Liver (tissue), 9 donors: Measurements from ENCODE around the gene ROBO4. TPM values are rescaled to one million over a fixed set of nuclear protein-coding genes. Genes with fewer than 3 reads are reported as not detected.

ENCODE experiments used
- DNase-seq: peaks from one replicate; pipeline ENCODE4 v3.0.0-alpha.2; 2017; ENCODE audit warnings: low spot score
- H3K27ac ChIP-seq, 2 donors: one replicate each; pipeline ENCODE4 v1.7.0; 2013; ENCODE audit warnings: inconsistent platforms in 2 of 2, low read length in 2 of 2, control low read depth in 1 of 2, low read depth in 1 of 2, mild to moderate bottlenecking in 1 of 2
- H3K27me3 ChIP-seq, 4 donors: one replicate each; pipeline versions ENCODE4 v1.6.1 to v1.7.0; 2013; ENCODE audit warnings: low read length in 3 of 4, inconsistent platforms in 1 of 4, mild to moderate bottlenecking in 1 of 4, moderate library complexity in 1 of 4; ENCODE audit not compliant: control insufficient read depth in 4 of 4, insufficient read depth in 4 of 4
- H3K36me3 ChIP-seq, 4 donors: one replicate each; pipeline versions ENCODE4 v1.6.1 to v1.7.0; 2013; ENCODE audit warnings: low read length in 3 of 4, mild to moderate bottlenecking in 3 of 4, low read depth in 1 of 4, moderate library complexity in 1 of 4; ENCODE audit not compliant: control insufficient read depth in 4 of 4, insufficient read depth in 3 of 4
- H3K4me1 ChIP-seq, 4 donors: one replicate each; pipeline versions ENCODE4 v1.6.1 to v1.7.0; 2013; ENCODE audit warnings: low read length in 3 of 4, mild to moderate bottlenecking in 3 of 4, moderate library complexity in 1 of 4; ENCODE audit not compliant: control insufficient read depth in 4 of 4, insufficient read depth in 4 of 4
- H3K4me3 ChIP-seq, 3 donors: one replicate each; pipeline versions ENCODE4 v1.6.1 to v1.7.0; 2013; ENCODE audit warnings: low read length in 3 of 3, control low read depth in 1 of 3, low read depth in 1 of 3, mild to moderate bottlenecking in 1 of 3
- H3K9ac ChIP-seq, 2 donors: one replicate each; pipeline ENCODE4 v1.7.0; 2013; ENCODE audit warnings: low read length in 2 of 2, mild to moderate bottlenecking in 2 of 2, moderate library complexity in 2 of 2, control low read depth in 1 of 2, low read depth in 1 of 2
- H3K9me3 ChIP-seq, 4 donors: one replicate each; pipeline versions ENCODE4 v1.6.1 to v1.7.0; 2013; ENCODE audit warnings: low read length in 3 of 4; ENCODE audit not compliant: control insufficient read depth in 4 of 4
- CTCF ChIP-seq: fragments of 150-350 bp; IDR thresholded peaks from 2 replicates; pipeline ENCODE4 v1.5.1; 2017; ENCODE audit warnings: improper control_type of control experiment, low read depth, low read length; ENCODE audit not compliant: missing input control
- EGR1 ChIP-seq, 2 donors: IDR thresholded peaks; 2 replicates each; pipeline ENCODE4 v1.6.1; 2016 to 2018; ENCODE audit warnings: antibody characterized with exemption in 2 of 2, low read depth in 2 of 2
- FOXA1 ChIP-seq: IDR thresholded peaks from 2 replicates; pipeline ENCODE4 v1.6.1; 2016; ENCODE audit warnings: antibody characterized with exemption
- FOXA2 ChIP-seq: IDR thresholded peaks from 2 replicates; pipeline ENCODE4 v1.6.1; 2016; ENCODE audit warnings: antibody characterized with exemption
- GABPA ChIP-seq, 2 donors: IDR thresholded peaks in 1 of 2; conservative IDR thresholded peaks in 1 of 2; 2 replicates each; pipeline ENCODE4 v1.6.1; 2016; ENCODE audit warnings: antibody characterized with exemption in 2 of 2, mild to moderate bottlenecking in 1 of 2, moderate library complexity in 1 of 2
- HNF4A ChIP-seq, 2 donors: conservative IDR thresholded peaks; 2 replicates each; pipeline ENCODE4 v1.6.1; 2016; ENCODE audit warnings: antibody characterized with exemption in 2 of 2, mild to moderate bottlenecking in 2 of 2
- HNF4G ChIP-seq: IDR thresholded peaks from 2 replicates; pipeline ENCODE4 v1.6.1; 2016; ENCODE audit warnings: antibody characterized with exemption
- JUND ChIP-seq, 2 donors: IDR thresholded peaks; 2 replicates each; pipeline ENCODE4 v1.6.1; 2016; ENCODE audit warnings: antibody characterized with exemption in 2 of 2
- MAX ChIP-seq: IDR thresholded peaks from 2 replicates; pipeline ENCODE4 v1.6.1; 2016; ENCODE audit warnings: antibody characterized with exemption
- NR2F2 ChIP-seq: IDR thresholded peaks from 2 replicates; pipeline ENCODE4 v1.6.1; 2016; ENCODE audit warnings: antibody characterized with exemption
- RAD21 ChIP-seq, 2 donors: IDR thresholded peaks; 2 replicates each; pipeline ENCODE4 v1.6.1; 2016; ENCODE audit warnings: antibody characterized with exemption in 2 of 2, mild to moderate bottlenecking in 2 of 2
- REST ChIP-seq: IDR thresholded peaks from 2 replicates; pipeline ENCODE4 v1.6.1; 2016; ENCODE audit warnings: antibody characterized with exemption, mild to moderate bottlenecking
- RXRA ChIP-seq, 2 donors: IDR thresholded peaks; 2 replicates each; pipeline ENCODE4 v1.6.1; 2017 to 2018; ENCODE audit warnings: antibody characterized with exemption in 2 of 2, mild to moderate bottlenecking in 1 of 2
- SP1 ChIP-seq: IDR thresholded peaks from 2 replicates; pipeline ENCODE4 v1.6.1; 2018; ENCODE audit warnings: antibody characterized with exemption, mild to moderate bottlenecking
- TAF1 ChIP-seq: conservative IDR thresholded peaks from 2 replicates; pipeline ENCODE4 v1.6.1; 2016; ENCODE audit warnings: antibody characterized with exemption, mild to moderate bottlenecking
- YY1 ChIP-seq: IDR thresholded peaks from 2 replicates; pipeline ENCODE4 v1.6.1; 2016; ENCODE audit warnings: antibody characterized with exemption, mild to moderate bottlenecking
- WGBS: extraction: QIAGEN DNeasy Blood & Tissue Kit; methylation state at CpG from one replicate; pipeline ENCODE4 v1.1.7; 2013; 5-methylcytosine and 5-hydroxymethylcytosine counted together
- polyA plus RNA-seq, 2 donors: library from polyadenylated mRNA; stranded (reverse) in 1 of 2; unstranded in 1 of 2; fragments of 200-250 nt in 1 of 2; fragments of >200 nt in 1 of 2; fragmentation: Nextera tagmentation in 1 of 2; extraction: Ambion mirVana in 1 of 2; gene quantifications; one replicate each; pipeline versions ENCODE4 v1.2.1 to v1.2.3, GENCODE V29; 2013 to 2015
- total RNA-seq, 2 donors: library from RNA; depleted of rRNA; stranded (reverse); fragments of >200 nt; gene quantifications; one replicate each; pipeline ENCODE4 v1.2.3, GENCODE V29; 2014
- TF ChIP-seq, protein P1 (sequence below): IDR thresholded peaks from 2 replicates; pipeline ENCODE4 v1.6.1; 2016; ENCODE audit warnings: antibody characterized with exemption
- donor health status: healthy.
- donor health status: healthy.
- donor health status: healthy.
- donor health status: healthy.
- donor health status: healthy.

ROBO4 gene
- total and polyA plus RNA-seq, 4 donors = 2.5 to 17.2 (median 7.6) TPM

DNA sequence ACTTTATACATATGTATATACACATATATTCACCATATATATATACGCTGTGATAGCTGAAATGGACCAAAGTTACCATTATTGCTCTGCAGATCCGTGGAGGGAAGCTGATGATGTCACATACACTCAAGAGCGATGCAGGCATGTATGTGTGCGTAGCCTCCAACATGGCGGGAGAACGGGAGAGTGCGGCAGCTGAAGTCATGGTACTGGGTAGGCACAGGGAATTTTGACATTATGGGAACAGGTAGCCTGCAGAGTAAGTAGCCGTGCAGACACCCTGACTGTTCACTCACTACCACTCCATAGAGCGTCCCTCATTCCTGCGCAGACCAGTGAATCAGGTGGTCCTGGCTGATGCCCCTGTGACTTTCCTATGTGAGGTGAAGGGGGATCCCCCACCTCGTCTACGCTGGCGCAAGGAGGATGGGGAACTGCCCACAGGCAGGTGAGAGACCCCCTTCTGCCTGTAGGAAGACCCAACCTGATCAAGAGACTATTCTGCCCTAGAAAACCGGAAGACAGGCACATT lies 27.7 kb downstream of the ROBO4 start:
- Histone ChIP-seq H3K9ac (no peak overlapping the region), H3K4me3 (no peak overlapping the region), H3K4me1 (peaks cover 2 to 18% (median 12%) of the 10 kb centered on the region in 4 donors), H3K9me3 (peaks cover 0 to 2% (median 0%) of the 10 kb centered on the region in 4 donors), H3K36me3 (no peaks in the 10 kb centered on the region), H3K27ac (no peak overlapping the region), H3K27me3 (peaks cover 5 to 32% (median 18%) of the 10 kb centered on the region in 4 donors)
- no peak for DNase-seq
- TF ChIP-seq GABPA (IDR thresholded peaks at IDR 0.05 in 1 of 2, conservative IDR thresholded peaks at IDR 0.05 in 1 of 2) (no peak), HNF4A (conservative IDR thresholded peaks at IDR 0.05) (no peak), RAD21 (IDR thresholded peaks at IDR 0.05) (no peak), MAX (no peak), NR2F2 (no peak), RXRA (IDR thresholded peaks at IDR 0.05) (no peak), CTCF (no peak), REST (no peak), EGR1 (IDR thresholded peaks at IDR 0.05; ENCODE audit: low read depth in 2 of 2) (no peak), FOXA1 (no peak), JUND (IDR thresholded peaks at IDR 0.05) (no peak), FOXA2 (no peak), HNF4G (no peak), TAF1 (no peak), YY1 (no peak), SP1 (no peak)
- TF ChIP-seq, protein P1, sequence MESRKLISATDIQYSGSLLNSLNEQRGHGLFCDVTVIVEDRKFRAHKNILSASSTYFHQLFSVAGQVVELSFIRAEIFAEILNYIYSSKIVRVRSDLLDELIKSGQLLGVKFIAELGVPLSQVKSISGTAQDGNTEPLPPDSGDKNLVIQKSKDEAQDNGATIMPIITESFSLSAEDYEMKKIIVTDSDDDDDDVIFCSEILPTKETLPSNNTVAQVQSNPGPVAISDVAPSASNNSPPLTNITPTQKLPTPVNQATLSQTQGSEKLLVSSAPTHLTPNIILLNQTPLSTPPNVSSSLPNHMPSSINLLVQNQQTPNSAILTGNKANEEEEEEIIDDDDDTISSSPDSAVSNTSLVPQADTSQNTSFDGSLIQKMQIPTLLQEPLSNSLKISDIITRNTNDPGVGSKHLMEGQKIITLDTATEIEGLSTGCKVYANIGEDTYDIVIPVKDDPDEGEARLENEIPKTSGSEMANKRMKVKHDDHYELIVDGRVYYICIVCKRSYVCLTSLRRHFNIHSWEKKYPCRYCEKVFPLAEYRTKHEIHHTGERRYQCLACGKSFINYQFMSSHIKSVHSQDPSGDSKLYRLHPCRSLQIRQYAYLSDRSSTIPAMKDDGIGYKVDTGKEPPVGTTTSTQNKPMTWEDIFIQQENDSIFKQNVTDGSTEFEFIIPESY = no peak
- 59% methylated on average over 14 of the region's 14 CpGs for WGBS
